GM19452 (cell line): ENCODE results near the gene EDNRA.

ENCODE experiments used
- ATAC-seq: cut with Tn5 transposase; IDR thresholded peaks from one replicate; pipeline ENCODE4 v1.9.1; 2021; ENCODE audit not compliant: unreplicated experiment

The EDNRA gene

DNA sequence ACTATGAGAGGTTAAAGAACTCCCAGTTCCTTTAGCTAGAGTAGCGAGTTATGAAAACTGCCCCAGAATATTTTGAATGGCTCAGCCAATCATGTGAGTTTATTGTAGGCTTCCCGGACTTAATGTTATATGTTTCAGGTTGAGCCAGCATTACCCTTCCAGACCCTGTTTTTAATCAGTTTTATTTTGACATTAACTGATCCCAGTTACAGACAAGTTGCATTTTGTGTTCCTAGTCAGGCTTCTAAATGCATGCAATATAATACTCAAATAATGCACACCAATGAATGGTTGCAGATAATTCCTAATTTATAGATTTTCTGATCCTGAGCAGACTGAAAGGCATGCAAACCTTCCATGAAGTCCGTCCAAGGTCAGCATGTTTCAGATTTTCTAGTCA lies 57.8 kb downstream of the EDNRA start:
- no peak for ATAC-seq

- no peak for ATAC-seq
Measured at GRCh38 chr4:147539959-147540358, 59.1 kb downstream of the EDNRA start.

DNA sequence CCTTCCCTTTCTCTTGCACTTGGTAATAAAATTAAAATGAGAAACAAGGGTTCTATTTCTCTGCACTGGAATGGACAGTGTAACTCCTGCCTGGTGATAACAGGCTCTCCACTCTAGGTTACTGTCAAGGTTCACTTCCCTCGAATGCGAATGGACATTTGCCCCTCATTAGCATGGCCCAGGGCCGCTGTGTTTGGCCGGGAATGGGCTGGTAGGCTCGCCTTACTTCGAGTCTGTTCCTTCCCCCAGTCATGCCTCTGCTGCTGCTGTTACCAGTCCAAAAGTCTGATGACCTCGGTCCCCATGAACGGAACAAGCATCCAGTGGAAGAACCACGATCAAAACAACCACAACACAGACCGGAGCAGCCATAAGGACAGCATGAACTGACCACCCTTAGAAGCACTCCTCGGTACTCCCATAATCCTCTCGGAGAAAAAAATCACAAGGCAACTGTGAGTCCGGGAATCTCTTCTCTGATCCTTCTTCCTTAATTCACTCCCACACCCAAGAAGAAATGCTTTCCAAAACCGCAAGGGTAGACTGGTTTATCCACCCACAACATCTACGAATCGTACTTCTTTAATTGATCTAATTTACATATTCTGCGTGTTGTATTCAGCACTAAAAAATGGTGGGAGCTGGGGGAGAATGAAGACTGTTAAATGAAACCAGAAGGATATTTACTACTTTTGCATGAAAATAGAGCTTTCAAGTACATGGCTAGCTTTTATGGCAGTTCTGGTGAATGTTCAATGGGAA lies 61.5 kb downstream of the EDNRA start:
- ATAC-seq, result no peak

DNA sequence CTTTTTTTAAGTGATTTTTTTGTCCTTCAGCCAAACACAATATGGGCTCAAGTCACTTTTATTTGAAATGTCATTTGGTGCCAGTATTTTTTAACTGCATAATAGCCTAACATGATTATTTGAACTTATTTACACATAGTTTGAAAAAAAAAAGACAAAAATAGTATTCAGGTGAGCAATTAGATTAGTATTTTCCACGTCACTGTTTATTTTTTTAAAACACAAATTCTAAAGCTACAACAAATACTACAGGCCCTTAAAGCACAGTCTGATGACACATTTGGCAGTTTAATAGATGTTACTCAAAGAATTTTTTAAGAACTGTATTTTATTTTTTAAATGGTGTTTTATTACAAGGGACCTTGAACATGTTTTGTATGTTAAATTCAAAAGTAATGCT lies 62.1 kb downstream of the EDNRA start:
- ATAC-seq, result no peak

- no peak for ATAC-seq
Measured at GRCh38 chr4:147546349-147546748, 65.5 kb downstream of the EDNRA start.

- ATAC-seq, result no peak
Measured at GRCh38 chr4:147547314-147548056, 66.6 kb downstream of the EDNRA start.

GRCh38 chr4:147548256-147548655 lies 67.4 kb downstream of the EDNRA start:
- ATAC-seq, result no peak

DNA sequence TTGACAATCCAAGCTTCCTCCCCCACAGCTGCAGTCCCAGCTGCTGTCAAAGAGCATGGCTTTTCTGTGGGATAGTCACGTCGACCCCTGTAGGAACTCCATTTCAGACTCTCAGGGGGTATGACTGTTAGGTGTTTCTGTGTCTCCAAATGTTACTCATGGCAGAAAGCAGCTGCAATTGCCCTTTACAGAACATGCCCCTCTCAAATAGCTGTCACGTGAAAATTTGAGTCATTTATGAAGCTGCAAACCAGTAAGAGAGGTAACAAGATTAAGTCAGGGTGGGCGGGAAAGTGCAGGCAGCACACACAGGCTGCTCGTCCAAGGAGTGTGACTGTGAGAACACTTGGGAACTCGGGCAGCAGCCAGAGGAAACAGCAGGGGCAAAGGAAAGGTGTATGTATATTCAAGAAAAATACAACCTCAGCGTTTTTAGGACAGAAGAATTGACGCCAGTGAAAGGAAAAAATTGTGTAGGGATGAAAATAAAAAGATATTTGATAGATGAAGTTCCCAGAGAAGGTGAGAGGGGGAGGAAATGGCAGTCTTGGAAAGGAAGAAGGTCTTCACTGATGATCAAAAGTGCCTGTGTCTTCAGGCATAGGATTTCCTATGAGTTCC lies 69.8 kb downstream of the EDNRA start:
- peak; percentile 68 for ATAC-seq

GRCh38 chr4:147560625-147561024 lies 79.7 kb downstream of the EDNRA start:
- ATAC-seq, result no peak

DNA sequence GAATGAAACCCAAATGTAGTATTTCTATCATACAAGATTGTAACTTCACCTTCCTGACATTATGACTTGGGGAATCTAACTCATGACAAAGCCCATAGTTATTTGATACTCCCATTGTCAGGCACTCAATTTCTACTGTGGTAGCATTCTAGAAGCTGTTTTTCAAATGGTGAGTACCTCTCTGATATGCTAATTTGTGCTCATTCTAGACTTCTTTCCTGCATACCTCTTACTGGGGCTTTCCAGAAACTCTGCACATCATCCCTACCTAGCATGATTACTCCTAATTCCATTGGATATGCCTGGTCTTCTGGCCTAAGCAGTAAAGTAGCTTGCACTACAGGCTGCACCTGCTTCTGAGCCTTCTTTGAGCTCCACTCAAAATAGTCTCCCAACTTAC lies 85.9 kb downstream of the EDNRA start:
- no peak for ATAC-seq

GRCh38 chr4:147567276-147567675 lies 86.4 kb downstream of the EDNRA start:
- ATAC-seq, result no peak

DNA sequence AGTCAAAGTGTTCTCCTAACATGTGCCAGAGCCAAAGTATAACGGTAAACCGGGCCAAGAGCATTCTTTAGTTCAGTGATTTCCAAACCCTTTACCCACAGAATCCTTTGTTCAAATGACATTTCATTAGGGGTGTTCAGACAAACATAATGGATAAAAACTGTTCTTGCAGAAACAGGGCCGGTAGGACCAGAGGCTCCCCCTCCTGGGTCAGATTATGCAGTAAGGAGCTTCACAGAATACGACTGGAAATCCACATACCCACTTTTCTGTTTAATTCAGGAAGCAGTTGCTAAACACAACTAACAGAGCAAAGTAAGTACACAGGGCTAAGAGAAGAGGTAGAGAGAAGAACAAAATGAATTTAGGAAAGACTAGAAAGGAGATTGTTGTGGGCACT lies 89.7 kb downstream of the EDNRA start:
- no peak for ATAC-seq

- no peak for ATAC-seq
Measured at GRCh38 chr4:147571036-147571770, 90.3 kb downstream of the EDNRA start.

DNA sequence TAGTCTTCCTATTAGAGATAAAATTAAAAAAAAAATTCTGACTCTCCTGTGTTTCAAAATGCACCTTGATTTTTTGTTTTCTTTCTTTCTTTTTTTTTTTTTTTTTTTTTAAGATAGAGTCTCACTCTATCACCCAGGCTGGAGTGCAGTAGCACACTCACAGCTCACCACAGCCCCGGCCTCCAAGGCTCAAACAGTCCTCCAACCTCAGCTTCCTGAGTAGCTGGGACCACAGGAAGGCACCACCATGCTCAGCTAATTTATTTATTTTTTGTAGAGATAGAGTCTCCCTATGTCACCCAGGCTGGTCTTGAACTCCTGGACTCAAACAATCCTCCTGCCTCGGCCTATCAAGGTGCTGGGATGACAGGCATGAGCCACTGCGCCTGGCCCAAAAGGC lies 95.2 kb downstream of the EDNRA start:
- no peak for ATAC-seq

DNA sequence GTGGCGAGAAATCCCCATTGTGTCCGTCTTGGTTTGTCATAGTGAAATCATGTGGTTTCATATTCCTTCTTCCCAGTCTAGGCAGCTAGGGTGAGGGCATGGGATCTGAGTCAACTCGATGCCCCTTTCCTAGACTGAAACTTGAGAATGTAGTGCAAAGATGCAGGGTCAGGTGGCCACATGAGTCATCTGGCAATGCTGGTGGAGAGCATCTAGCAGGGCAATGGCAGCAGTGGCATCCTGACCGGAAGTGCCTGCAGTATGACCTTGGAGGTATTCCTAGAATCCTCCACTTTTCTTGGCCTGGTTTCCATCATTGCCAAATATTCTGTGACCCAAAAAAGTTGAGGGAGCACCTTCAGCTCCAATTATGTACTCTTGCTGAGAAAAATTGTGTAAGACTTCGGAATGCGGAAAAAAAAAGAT lies 97.2 kb downstream of the EDNRA start:
- no peak for ATAC-seq

GRCh38 chr4:147578593-147578992 lies 97.7 kb downstream of the EDNRA start:
- ATAC-seq, result no peak

GRCh38 chr4:147580396-147580795 lies 99.5 kb downstream of the EDNRA start:
- no peak for ATAC-seq

- no peak for ATAC-seq
Measured at GRCh38 chr4:147581606-147582350, 100.9 kb downstream of the EDNRA start.

GRCh38 chr4:147582386-147583060 lies 101.6 kb downstream of the EDNRA start:
- ATAC-seq, result no peak

DNA sequence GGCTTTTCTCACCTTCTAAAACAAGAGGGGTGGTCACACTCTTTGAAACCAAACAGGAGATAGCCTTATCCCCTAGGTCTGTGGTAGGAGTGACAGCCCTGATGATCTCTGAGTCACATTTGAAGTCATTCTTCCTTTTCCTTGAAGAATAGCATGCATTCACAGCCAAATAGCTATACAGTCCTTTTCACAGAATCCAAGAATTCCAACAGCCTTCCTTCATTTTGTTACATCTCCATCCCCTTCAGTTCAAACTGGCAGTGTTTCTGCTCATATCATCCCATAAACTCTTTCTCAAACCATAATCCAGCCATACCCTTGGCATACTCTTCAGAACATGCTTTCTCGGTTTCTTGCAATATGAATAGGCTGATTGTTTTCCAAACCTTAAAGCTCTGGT lies 103.0 kb downstream of the EDNRA start:
- ATAC-seq, result no peak
